ENCODE data around the gene RPLP2. TPM values are rescaled to one million over a fixed set of nuclear protein-coding genes. Genes with fewer than 3 reads are reported as not detected.

The RPLP2 gene
- polyA plus RNA-seq, 1 experiment: 1,199 TPM

DNA sequence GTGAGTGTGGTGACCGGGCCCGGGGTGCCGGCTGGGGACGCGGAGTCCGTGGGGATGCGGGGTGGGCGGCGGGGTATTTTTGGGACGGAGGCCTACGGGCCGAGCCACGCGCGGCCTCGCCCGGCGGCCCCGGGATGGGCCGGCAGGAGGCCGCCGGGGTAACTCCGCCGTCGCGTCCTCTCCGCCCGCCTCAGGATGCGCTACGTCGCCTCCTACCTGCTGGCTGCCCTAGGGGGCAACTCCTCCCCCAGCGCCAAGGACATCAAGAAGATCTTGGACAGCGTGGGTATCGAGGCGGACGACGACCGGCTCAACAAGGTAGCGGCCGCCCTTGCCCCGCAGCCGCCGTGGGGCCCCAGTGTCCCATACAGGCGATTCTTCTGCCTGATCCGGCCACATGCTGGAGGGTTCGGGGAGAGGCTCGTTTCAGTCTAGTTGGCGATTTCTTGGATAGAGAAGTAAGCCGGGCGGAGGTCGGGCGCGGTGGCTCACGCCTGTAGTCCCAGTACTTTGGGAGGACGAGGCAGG is 337 bp downstream of the RPLP2 start:
- TF ChIP-seq, protein P1, sequence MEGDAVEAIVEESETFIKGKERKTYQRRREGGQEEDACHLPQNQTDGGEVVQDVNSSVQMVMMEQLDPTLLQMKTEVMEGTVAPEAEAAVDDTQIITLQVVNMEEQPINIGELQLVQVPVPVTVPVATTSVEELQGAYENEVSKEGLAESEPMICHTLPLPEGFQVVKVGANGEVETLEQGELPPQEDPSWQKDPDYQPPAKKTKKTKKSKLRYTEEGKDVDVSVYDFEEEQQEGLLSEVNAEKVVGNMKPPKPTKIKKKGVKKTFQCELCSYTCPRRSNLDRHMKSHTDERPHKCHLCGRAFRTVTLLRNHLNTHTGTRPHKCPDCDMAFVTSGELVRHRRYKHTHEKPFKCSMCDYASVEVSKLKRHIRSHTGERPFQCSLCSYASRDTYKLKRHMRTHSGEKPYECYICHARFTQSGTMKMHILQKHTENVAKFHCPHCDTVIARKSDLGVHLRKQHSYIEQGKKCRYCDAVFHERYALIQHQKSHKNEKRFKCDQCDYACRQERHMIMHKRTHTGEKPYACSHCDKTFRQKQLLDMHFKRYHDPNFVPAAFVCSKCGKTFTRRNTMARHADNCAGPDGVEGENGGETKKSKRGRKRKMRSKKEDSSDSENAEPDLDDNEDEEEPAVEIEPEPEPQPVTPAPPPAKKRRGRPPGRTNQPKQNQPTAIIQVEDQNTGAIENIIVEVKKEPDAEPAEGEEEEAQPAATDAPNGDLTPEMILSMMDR (IDR thresholded peaks at IDR 0.05; ENCODE audit: insufficient read depth, low read depth, low read length): no peak
- ChIA-PET CTCF (no interaction called here), POLR2A (interaction anchor here (0.6 to 1.3 kb wide), 3 partner anchors 9 to 83 kb away, joined by 4 to 24 read pairs (median 5); partner anchors contain the start of gene PNPLA2)
- DNase-seq (ENCODE audit: low read depth): no peak
- Histone ChIP-seq H3K27me3 (ENCODE audit: control insufficient read depth, insufficient read depth, low read length) (no peaks in the 10 kb centered on the region), H3K4me3 (ENCODE audit: low read depth, low read length) (peak overlapping the region; percentile 93), H3K36me3 (ENCODE audit: control insufficient read depth, insufficient read depth, low read length) (peaks cover 23% of the 10 kb centered on the region)

DNA sequence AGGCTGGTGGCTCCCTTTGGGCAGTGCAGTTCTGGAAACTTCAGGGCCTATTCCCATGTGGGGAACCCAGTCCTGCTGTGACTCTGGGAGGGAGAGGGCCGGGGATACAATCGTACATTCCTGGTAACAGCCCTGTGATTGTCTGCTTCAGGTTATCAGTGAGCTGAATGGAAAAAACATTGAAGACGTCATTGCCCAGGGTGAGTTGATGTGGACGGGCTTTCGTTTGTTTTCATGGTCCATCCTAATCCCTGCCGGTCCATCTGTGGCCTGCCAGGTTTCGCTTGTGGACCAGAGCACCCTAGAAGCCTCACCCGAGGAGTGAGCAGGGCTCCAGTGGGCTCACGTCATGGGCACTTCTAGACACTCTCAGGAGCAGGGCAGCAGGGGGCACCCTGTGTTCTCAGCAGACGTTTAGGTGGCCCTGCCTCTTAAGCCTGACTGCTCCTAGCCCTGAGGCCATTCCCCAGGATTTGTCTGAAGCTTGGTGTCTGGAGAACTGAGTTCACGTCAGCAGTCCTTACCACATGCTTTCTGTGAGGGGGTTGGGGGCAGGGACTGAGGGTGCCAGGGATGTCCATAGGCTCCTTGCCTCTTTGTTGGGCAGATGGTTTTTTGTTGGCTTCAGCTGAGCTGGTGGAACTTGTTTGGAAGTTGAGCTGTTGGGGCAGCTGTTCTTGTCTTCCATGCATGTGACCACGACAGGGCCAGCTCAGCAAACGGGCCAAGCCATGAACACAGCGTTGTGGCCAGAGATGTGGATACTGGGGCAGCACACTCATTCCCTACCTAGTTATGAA is 1.9 kb downstream of the RPLP2 start:
- no peak for DNase-seq (ENCODE audit: low read depth)
- ChIA-PET POLR2A (no interaction called here), CTCF (interaction anchor here (0.6 to 1.5 kb wide), 4 partner anchors 29 to 239 kb away, joined by 3 read pairs; no protein-coding TSS in a partner anchor)
- H3K4me3 ChIP-seq (ENCODE audit: low read depth, low read length): no peak overlapping the region
- H3K36me3 ChIP-seq (ENCODE audit: control insufficient read depth, insufficient read depth, low read length): peaks cover 23% of the 10 kb centered on the region
- H3K27me3 ChIP-seq (ENCODE audit: control insufficient read depth, insufficient read depth, low read length): no peaks in the 10 kb centered on the region
- TF ChIP-seq, protein P1 (IDR thresholded peaks at IDR 0.05; ENCODE audit: insufficient read depth, low read depth, low read length): no peak

DNA sequence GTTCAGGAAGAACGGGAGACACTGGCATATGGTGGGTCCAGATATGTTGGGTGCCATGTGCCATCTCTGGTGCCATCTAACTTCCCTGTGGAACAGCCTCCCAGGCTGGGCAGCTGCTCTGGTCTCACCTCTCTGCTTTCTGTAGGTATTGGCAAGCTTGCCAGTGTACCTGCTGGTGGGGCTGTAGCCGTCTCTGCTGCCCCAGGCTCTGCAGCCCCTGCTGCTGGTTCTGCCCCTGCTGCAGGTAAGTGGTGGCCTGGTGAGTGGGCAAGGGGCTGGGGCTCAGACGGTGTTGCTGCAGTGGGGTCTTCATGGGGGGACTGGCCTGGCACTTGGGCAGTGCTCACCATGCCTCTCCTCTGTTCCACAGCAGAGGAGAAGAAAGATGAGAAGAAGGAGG is 2.6 kb downstream of the RPLP2 start:
- TF ChIP-seq, protein P1 (IDR thresholded peaks at IDR 0.05; ENCODE audit: insufficient read depth, low read depth, low read length): no peak
- ChIA-PET CTCF (interaction anchor here (1.5 kb wide), 1 partner anchor 238 kb away, joined by 3 read pairs; no protein-coding TSS in a partner anchor), POLR2A (no interaction called here)
- no peaks in the 10 kb centered on the region for H3K27me3 ChIP-seq (ENCODE audit: control insufficient read depth, insufficient read depth, low read length)
- no peak for DNase-seq (ENCODE audit: low read depth)
- H3K36me3 ChIP-seq (ENCODE audit: control insufficient read depth, insufficient read depth, low read length): peaks cover 23% of the 10 kb centered on the region
- H3K4me3 ChIP-seq (ENCODE audit: low read depth, low read length): no peak overlapping the region

DNA sequence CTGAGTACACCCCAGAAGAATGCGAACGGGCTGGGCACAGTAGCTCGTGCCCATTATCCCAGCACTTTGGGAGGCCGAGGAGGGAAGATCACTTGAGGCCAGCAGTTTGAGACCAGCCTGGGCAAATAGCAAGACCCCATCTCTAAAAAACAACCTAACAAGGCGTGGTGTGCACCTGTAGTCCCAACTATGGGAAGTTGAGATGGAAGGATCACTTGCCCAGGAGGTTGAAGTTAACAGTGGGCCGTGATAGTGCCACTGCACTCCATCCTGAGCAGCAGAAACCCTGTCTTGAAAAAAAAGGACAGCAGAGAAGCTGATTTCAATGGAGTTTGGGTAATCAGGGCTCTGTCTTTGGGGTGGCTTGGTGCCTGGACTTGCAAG is 3.3 kb downstream of the RPLP2 start:
- DNase-seq (ENCODE audit: low read depth): no peak
- Histone ChIP-seq H3K4me3 (ENCODE audit: low read depth, low read length) (no peak overlapping the region), H3K27me3 (ENCODE audit: control insufficient read depth, insufficient read depth, low read length) (no peaks in the 10 kb centered on the region), H3K36me3 (ENCODE audit: control insufficient read depth, insufficient read depth, low read length) (peaks cover 23% of the 10 kb centered on the region)
- ChIA-PET CTCF (no interaction called here), POLR2A (no interaction called here)
- TF ChIP-seq, protein P1 (IDR thresholded peaks at IDR 0.05; ENCODE audit: insufficient read depth, low read depth, low read length): no peak

DNA sequence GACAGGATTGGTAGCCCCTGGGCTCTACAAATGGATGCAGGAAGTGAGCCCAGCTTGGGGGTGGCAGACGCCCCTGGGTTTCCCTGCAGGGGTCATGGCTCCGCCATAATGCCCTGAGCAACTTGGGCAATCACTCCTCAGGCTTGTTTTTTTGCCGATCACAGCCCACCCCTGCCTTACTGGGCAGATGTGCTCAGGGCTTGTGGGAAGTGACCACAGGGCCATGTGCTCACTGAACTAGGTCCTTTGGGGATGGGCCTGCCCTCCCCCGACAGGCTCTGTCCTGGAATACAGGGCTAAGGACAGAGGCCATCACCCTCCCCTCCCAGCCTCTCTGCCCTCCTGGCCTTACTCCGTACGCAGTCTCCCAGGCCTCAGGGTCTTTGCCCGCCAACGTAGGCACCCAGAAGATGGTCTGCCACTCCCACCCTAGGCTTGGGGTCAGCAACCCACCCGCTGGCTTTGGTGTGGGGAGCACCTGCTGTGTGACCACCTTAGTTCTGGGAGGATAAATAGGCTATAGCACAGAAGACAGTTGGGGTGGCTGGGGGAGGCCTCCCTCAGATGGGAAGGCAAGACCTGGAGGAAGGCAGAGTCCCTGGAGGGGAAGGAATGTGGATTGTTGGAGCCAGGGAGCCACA is 3.8 kb downstream of the RPLP2 start:
- CTCF ChIA-PET: no interaction called here
- no peak for DNase-seq (ENCODE audit: low read depth)
- TF ChIP-seq, protein P1 (IDR thresholded peaks at IDR 0.05; ENCODE audit: insufficient read depth, low read depth, low read length): no peak
- POLR2A ChIA-PET: no interaction called here
- H3K36me3 ChIP-seq (ENCODE audit: control insufficient read depth, insufficient read depth, low read length): peaks cover 23% of the 10 kb centered on the region
- no peaks in the 10 kb centered on the region for H3K27me3 ChIP-seq (ENCODE audit: control insufficient read depth, insufficient read depth, low read length)
- no peak overlapping the region for H3K4me3 ChIP-seq (ENCODE audit: low read depth, low read length)

All from BJ (cell line).